AG10803 (cell line): ENCODE measurements around the gene RPL19.

Experiments
- DNase-seq: peaks from one replicate; pipeline ENCODE4 v3.0.0; 2010; ENCODE audit warnings: low read depth
- H3K4me3 ChIP-seq: 2 replicates; pipeline ENCODE4 v1.5.1; 2011; ENCODE audit warnings: mild to moderate bottlenecking, low read length, control low read depth
- TF ChIP-seq, protein P1 (sequence below): conservative IDR thresholded peaks from 2 replicates; pipeline ENCODE4 v1.5.1; 2011; ENCODE audit warnings: mild to moderate bottlenecking, low read length, control low read depth, inconsistent platforms

RPL19 gene

GRCh38 chr17:39230361-39230760, 30.3 kb downstream of the RPL19 start:
- TF ChIP-seq, protein P1, sequence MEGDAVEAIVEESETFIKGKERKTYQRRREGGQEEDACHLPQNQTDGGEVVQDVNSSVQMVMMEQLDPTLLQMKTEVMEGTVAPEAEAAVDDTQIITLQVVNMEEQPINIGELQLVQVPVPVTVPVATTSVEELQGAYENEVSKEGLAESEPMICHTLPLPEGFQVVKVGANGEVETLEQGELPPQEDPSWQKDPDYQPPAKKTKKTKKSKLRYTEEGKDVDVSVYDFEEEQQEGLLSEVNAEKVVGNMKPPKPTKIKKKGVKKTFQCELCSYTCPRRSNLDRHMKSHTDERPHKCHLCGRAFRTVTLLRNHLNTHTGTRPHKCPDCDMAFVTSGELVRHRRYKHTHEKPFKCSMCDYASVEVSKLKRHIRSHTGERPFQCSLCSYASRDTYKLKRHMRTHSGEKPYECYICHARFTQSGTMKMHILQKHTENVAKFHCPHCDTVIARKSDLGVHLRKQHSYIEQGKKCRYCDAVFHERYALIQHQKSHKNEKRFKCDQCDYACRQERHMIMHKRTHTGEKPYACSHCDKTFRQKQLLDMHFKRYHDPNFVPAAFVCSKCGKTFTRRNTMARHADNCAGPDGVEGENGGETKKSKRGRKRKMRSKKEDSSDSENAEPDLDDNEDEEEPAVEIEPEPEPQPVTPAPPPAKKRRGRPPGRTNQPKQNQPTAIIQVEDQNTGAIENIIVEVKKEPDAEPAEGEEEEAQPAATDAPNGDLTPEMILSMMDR: no peak
- H3K4me3 ChIP-seq: no peak overlapping the region
- DNase-seq: no peak

DNA sequence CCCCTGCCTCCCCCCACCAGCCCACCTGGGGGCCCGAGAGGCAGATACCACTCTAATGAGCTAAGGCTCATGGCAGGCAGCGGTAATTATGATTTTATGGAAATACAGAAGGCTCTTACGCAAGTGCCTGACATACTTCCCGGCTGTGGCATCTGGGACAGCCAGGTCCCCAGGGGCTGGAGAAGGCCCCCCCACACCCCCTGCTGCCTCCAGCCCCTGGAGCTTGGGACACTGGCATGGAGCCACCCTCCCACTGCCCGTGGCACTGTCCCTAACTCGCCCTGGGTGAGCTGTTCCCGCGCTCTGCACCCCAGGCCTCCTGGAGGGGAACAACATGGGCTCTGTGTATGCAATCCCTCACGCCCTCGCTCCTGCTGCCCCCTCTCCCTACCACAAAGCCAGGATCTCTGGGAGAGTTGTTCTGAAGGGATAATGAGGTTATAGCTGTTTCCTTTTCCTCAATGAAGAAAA, 31.0 kb downstream of the RPL19 start:
- no peak overlapping the region for H3K4me3 ChIP-seq
- TF ChIP-seq, protein P1: no peak
- DNase-seq: peak; percentile 25

DNA sequence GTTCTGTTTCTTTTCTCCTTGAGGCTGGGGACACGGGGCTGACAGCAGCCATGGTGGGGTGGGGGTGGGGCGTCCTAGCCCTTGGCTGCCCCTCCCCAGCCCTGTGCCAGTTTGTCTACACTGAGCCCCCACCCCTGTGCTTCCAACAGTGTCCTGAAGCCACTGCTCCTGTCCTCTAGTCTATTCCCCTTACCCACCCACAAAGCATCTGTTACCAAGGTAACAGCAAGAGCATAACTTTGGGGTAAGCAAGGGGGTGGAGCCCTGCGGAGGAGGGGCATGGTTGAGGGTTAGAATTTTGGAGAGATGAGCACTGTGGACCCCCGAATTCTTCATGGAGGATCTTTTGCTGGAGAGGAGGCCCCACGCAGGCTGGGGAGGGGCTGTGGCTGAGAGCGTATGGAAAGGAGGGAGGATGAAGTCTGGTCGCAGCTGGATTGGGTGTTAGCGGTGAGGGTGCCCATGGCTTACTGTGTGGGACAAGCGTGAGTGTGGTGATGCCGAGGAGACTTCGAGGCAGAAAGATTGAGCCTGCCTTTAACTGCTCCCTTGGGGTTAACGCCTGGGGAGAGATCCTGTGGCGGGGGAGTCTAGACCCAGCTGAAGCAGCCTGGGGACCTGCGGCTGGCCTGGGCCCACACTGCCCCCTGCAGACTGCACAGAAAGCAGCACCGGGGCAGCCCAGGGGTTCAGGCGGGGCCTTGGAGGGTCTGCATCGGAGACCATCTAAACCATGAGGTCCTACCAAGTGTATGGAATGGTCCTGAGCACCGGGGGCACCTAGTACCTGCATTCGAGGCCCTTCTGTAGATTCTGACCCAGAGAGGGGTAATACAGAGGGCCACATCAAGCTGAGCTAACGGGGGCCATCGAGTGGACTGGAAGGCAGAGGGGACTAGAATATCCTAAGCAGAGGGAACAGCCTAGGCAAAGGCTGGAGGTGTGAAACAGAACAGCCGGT, 31.8 kb downstream of the RPL19 start:
- TF ChIP-seq, protein P1: peak; percentile 68
- DNase-seq: peak; percentile 48
- H3K4me3 ChIP-seq: peak overlapping the region; percentile 1; the same call in 1 of the 2 replicates

DNA sequence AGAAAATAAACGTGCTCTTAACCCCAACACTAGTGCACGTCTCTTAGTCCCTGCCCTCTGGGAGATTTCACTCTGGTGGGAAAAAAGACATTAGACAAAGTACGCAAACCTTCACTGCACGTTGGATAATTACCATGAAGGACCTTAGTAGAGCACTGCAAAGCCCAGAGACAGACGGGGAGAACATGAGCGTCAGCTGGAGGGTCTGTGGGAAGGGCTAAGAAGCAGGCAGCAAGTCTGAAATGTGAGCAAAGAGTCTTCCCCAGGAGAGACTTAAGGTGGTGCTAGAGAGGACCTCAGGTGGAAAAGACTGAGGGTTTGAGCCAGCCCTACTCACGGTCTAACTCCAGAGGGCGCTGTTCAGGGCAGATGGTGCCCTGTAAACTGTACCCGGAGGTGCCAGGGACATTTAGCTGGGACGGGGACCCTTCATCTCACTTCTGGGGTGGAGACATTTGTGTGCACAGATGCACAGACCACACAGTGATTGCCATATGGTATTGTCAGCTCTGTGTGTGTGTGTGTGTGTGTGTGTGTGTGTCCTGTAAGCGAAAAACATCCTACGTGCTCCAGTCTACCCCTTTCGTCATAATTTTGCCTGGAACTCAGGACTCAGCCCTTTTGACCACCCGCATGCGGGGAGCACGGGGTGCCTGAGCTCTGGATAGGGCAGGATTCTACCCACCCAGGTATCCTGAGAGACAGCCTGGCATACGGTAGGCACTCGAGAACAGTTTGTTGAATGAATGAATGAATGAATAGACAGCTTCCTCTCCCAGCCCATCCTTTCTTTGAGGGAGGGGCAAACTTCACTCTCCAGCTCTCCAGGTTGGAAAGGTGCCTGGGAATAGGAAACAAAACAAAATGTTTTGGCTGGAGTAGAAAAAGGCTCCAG, 35.7 kb downstream of the RPL19 start:
- H3K4me3 ChIP-seq: no peak overlapping the region
- peak; percentile 45 for DNase-seq
- TF ChIP-seq, protein P1: peak; percentile 61

- DNase-seq: no peak
- H3K4me3 ChIP-seq: no peak overlapping the region
- TF ChIP-seq, protein P1: no peak
Measured at GRCh38 chr17:39236450-39236927, 36.4 kb downstream of the RPL19 start.

GRCh38 chr17:39236981-39237441, 36.9 kb downstream of the RPL19 start:
- TF ChIP-seq, protein P1: no peak
- no peak for DNase-seq

More at GRCh38 chr17:39236981-39237441, 36.9 kb downstream of the RPL19 start:
- H3K4me3 ChIP-seq: no peak overlapping the region
